Measurements from ENCODE around the gene CARD11.

CARD11 gene

GRCh38 chr7:2996141-2996540 is 47.5 kb downstream of the CARD11 start:
- TF ChIP-seq, protein P1, sequence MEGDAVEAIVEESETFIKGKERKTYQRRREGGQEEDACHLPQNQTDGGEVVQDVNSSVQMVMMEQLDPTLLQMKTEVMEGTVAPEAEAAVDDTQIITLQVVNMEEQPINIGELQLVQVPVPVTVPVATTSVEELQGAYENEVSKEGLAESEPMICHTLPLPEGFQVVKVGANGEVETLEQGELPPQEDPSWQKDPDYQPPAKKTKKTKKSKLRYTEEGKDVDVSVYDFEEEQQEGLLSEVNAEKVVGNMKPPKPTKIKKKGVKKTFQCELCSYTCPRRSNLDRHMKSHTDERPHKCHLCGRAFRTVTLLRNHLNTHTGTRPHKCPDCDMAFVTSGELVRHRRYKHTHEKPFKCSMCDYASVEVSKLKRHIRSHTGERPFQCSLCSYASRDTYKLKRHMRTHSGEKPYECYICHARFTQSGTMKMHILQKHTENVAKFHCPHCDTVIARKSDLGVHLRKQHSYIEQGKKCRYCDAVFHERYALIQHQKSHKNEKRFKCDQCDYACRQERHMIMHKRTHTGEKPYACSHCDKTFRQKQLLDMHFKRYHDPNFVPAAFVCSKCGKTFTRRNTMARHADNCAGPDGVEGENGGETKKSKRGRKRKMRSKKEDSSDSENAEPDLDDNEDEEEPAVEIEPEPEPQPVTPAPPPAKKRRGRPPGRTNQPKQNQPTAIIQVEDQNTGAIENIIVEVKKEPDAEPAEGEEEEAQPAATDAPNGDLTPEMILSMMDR (IDR thresholded peaks at IDR 0.05; ENCODE audit: low read depth, low read length): no peak
- DNase-seq (ENCODE audit: extremely low read depth, low read depth): no peak

DNA sequence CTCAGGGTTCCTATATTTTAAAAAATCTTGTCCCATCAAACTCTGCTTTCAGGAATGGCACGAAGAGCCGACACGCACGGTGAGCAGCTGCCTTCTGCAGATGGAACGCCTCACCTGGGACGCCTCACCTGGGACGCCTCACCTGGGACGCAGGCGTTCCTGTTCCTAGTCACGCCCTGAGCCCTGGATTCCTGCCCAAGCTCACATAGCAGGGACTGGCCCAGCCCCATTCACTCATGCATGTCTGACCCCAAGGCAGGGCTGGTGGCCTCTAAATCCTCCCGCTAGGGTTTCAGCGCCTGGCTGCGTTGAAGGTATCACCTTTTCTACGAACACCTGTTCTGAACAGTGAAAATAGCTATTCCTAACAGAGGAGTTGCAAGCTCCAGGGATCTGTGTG is 49.8 kb downstream of the CARD11 start:
- TF ChIP-seq, protein P1 (IDR thresholded peaks at IDR 0.05; ENCODE audit: low read depth, low read length): no peak
- no peak for DNase-seq (ENCODE audit: extremely low read depth, low read depth)

- TF ChIP-seq, protein P1 (IDR thresholded peaks at IDR 0.05; ENCODE audit: low read depth, low read length): no peak
- DNase-seq (ENCODE audit: extremely low read depth, low read depth): no peak
Measured at GRCh38 chr7:2993396-2993795, 50.3 kb downstream of the CARD11 start.

DNA sequence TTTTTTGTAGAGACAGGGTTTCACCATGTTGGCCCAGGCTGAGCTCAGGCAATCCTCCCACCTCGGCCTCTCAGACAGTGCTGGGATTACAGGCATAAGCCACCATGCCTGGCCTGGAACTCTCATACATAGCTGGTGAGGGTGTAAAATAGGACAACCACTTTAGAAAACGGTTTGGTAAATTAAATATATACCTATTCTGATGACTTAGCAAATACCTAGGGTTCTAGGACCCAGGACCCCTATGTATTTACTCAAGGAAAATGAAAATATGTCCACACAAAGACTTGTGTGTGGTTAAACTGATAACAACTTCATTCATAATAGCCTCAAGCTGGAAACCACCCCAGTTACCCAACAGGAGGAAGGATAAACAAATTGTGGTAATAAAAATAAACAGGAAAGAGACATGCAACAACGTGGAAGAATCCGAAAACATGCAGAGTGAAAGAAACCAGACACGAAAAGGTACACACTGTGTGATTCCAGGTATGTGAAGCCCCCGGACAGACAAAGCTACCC is 52.7 kb downstream of the CARD11 start:
- no peak for DNase-seq (ENCODE audit: extremely low read depth, low read depth)
- TF ChIP-seq, protein P1 (IDR thresholded peaks at IDR 0.05; ENCODE audit: low read depth, low read length): no peak

DNA sequence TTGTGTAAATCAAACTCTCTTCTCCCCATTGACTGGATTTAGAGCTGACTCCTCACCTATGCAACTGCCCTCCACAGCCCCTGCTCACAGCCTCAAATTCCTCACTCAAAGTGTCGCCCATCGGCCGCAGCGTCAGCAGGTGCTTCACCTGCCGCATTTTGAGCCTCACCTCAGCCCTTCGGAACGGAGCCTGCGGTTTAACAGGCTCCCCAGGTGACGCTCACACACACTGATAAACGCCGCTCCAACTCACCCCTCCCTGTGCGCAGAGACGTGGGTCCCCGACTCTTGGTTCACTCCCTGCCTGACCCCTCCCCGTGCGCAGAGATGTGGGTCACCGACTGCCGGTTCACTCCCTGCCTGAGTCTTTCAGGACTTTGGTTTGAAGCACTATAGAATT is 57.1 kb downstream of the CARD11 start:
- TF ChIP-seq, protein P1 (IDR thresholded peaks at IDR 0.05; ENCODE audit: low read depth, low read length): no peak
- DNase-seq (ENCODE audit: extremely low read depth, low read depth): no peak

DNA sequence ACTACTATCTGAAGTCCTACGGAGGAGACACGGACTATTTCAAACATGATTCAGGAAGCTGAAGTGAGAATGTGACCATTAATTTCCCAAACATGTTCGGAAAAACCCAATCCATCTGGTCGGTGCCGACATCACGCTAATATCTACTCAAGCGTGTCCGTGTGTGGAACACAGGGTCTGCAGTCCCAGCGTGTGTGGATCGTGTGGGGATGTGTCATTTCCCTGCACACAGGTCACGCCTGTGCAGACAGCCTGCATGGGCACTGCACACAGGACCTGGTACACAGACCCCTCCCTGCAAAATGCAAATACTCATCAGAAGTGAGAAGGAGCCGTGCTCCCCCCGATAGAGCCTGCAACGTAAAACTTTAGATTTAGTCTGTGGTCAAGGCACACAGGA is 57.8 kb downstream of the CARD11 start:
- TF ChIP-seq, protein P1 (IDR thresholded peaks at IDR 0.05; ENCODE audit: low read depth, low read length): no peak
- DNase-seq (ENCODE audit: extremely low read depth, low read depth): no peak

DNA sequence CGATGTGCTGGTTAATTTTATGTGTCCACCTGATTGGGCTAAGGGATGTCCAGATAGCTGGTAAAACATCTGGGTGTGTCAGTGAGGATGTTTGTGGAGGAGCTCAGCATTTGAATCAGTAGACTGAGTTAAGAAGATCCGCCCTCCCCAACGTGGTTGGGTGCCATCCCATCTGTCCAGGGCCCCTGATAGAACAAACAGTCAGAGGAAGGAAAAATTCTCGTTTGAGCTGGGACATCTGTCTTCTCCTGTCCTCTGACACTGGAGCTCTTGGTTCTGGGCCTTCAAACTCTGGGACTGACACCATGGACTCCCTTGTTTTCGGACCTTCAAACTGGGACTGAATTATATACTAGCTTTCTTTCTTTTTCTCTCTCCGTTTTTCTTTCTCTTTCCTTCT is 59.6 kb downstream of the CARD11 start:
- TF ChIP-seq, protein P1 (IDR thresholded peaks at IDR 0.05; ENCODE audit: low read depth, low read length): no peak
- no peak for DNase-seq (ENCODE audit: extremely low read depth, low read depth)

Measured in AG09319 (cell line).